Smooth muscle cell (in vitro differentiated cells): ENCODE measurements around the gene CLEC16A. TPM values are rescaled to one million over a fixed set of nuclear protein-coding genes. Genes with fewer than 3 reads are reported as not detected.
A peak's percentile ranks its signal among the peaks of the same experiment; 100 is the strongest.

Experiments used
- DNase-seq: peaks from one replicate; lab custom pipeline; 2025; ENCODE audit not compliant: unreplicated experiment; lab: John Stamatoyannopoulos, UW
- H2AFZ ChIP-seq: fragments of 200-600 bp; sonication (generic); 2 replicates; pipeline ENCODE4 v1.6.0; 2016; ENCODE audit warnings: antibody characterized with exemption, low read depth, mild to moderate bottlenecking
- H3F3A ChIP-seq: fragments of 200-600 bp; sonication (generic); 2 replicates; pipeline ENCODE4 v1.6.0; 2017; ENCODE audit warnings: antibody characterized with exemption, low read depth
- H3K27ac ChIP-seq: fragments of 200-600 bp; sonication (generic); 2 replicates; pipeline ENCODE4 v1.5.1; 2016; ENCODE audit warnings: low read depth, mild to moderate bottlenecking
- H3K27me3 ChIP-seq: fragments of 200-600 bp; sonication (generic); 2 replicates; pipeline ENCODE4 v1.6.1; 2016; ENCODE audit warnings: low read depth, mild to moderate bottlenecking
- H3K36me3 ChIP-seq: fragments of 200-600 bp; sonication (generic); 2 replicates; pipeline ENCODE4 v1.5.1; 2016; ENCODE audit warnings: low read depth
- H3K4me1 ChIP-seq: fragments of 200-600 bp; sonication (generic); 2 replicates; pipeline ENCODE4 v1.5.1; 2016; ENCODE audit warnings: low read depth
- H3K4me2 ChIP-seq: fragments of 200-600 bp; sonication (generic); 2 replicates; pipeline ENCODE4 v1.6.0; 2016; ENCODE audit warnings: mild to moderate bottlenecking
- H3K4me3 ChIP-seq: fragments of 200-600 bp; sonication (generic); 2 replicates; pipeline ENCODE4 v1.5.1; 2016; ENCODE audit warnings: mild to moderate bottlenecking
- H3K79me2 ChIP-seq: fragments of 200-600 bp; sonication (generic); 2 replicates; pipeline ENCODE4 v1.6.0; 2016; ENCODE audit warnings: low read depth, mild to moderate bottlenecking
- H3K9ac ChIP-seq: fragments of 200-600 bp; sonication (generic); 2 replicates; pipeline ENCODE4 v1.6.0; 2016; ENCODE audit warnings: low read depth
- H3K9me3 ChIP-seq: fragments of 200-600 bp; sonication (generic); replicated peaks from 2 replicates; pipeline ENCODE4 v1.5.1; 2016; ENCODE audit warnings: low read depth
- H4K20me1 ChIP-seq: fragments of 200-600 bp; sonication (generic); 2 replicates; pipeline ENCODE4 v1.6.0; 2016; ENCODE audit warnings: low read depth
- CTCF ChIP-seq: fragments of 200-600 bp; sonication (generic); IDR thresholded peaks from 2 replicates; pipeline ENCODE4 v1.5.1; 2017; ENCODE audit warnings: borderline replicate concordance, mild to moderate bottlenecking, antibody characterized with exemption; ENCODE audit not compliant: insufficient read depth, poor library complexity, severe bottlenecking
- WGBS: methylation state at CpG from one replicate; pipeline ENCODE4 v1.1.7; 2016; ENCODE audit warnings: low lambda C conversion rate; 5-methylcytosine and 5-hydroxymethylcytosine counted together
- polyA plus RNA-seq: library from polyadenylated mRNA; unstranded; fragments of >200 nt; fragmentation: Nextera tagmentation; extraction: Ambion mirVana; gene quantifications from 2 replicates; pipeline ENCODE4 v1.2.1, GENCODE V29; 2016
- total RNA-seq: library from RNA; depleted of rRNA; stranded (reverse); fragments of >200 nt; gene quantifications from 2 replicates; pipeline ENCODE4 v1.2.3, GENCODE V29; 2014

The CLEC16A gene
- total and polyA plus RNA-seq, 2 experiments from 2014 or later: 12.6 to 16.2 TPM

- Histone ChIP-seq H3K27me3 (no peaks in the 10 kb centered on the region), H3K79me2 (peaks cover 3% of the 10 kb centered on the region), H3F3A (peaks cover 11% of the 10 kb centered on the region), H2AFZ (no peak overlapping the region), H3K4me3 (no peak overlapping the region), H4K20me1 (peaks cover 33% of the 10 kb centered on the region), H3K9me3 (no peaks in the 10 kb centered on the region), H3K4me2 (no peak overlapping the region), H3K27ac (no peak overlapping the region), H3K4me1 (peaks cover 8% of the 10 kb centered on the region), H3K9ac (no peak overlapping the region), H3K36me3 (no peaks in the 10 kb centered on the region)
- 87% methylated on average over 1 of the region's 1 CpG for WGBS
- TF ChIP-seq CTCF: no peak
- no peak for DNase-seq
Measured at GRCh38 chr16:10969615-10970014, 25.3 kb downstream of the CLEC16A start.

GRCh38 chr16:10970065-10970464, 25.7 kb downstream of the CLEC16A start:
- Histone ChIP-seq H4K20me1 (peaks cover 29% of the 10 kb centered on the region), H3K4me2 (no peak overlapping the region), H3F3A (peaks cover 11% of the 10 kb centered on the region), H3K27me3 (no peaks in the 10 kb centered on the region), H3K27ac (no peak overlapping the region), H3K4me1 (peaks cover 8% of the 10 kb centered on the region), H3K9me3 (no peaks in the 10 kb centered on the region), H3K79me2 (peaks cover 3% of the 10 kb centered on the region), H3K9ac (no peak overlapping the region), H2AFZ (no peak overlapping the region), H3K36me3 (no peaks in the 10 kb centered on the region), H3K4me3 (no peak overlapping the region)
- no peak for TF ChIP-seq CTCF
- DNase-seq: no peak
- WGBS: 89% methylated on average over 2 of the region's 2 CpGs

- no peak overlapping the region for H3K27ac ChIP-seq
- peaks cover 13% of the 10 kb centered on the region for H3F3A ChIP-seq
- no peak overlapping the region for H3K4me3 ChIP-seq
- H4K20me1 ChIP-seq: peaks cover 17% of the 10 kb centered on the region
- no peak overlapping the region for H2AFZ ChIP-seq
- H3K79me2 ChIP-seq: peaks cover 3% of the 10 kb centered on the region
- H3K36me3 ChIP-seq: no peaks in the 10 kb centered on the region
- DNase-seq: peak; percentile 9
- 6% methylated on average over 3 of the region's 3 CpGs for WGBS
- no peaks in the 10 kb centered on the region for H3K9me3 ChIP-seq
- H3K4me1 ChIP-seq: peaks cover 8% of the 10 kb centered on the region
- H3K4me2 ChIP-seq: peak overlapping the region; percentile 1
- no peaks in the 10 kb centered on the region for H3K27me3 ChIP-seq
- no peak overlapping the region for H3K9ac ChIP-seq
- peak; percentile 77 for TF ChIP-seq CTCF
Measured at GRCh38 chr16:10971560-10971961, 27.2 kb downstream of the CLEC16A start.

- Histone ChIP-seq H3K36me3 (no peaks in the 10 kb centered on the region), H3K27me3 (no peaks in the 10 kb centered on the region), H3K4me2 (peak overlapping the region; percentile 1), H3K4me1 (peaks cover 8% of the 10 kb centered on the region), H3K79me2 (peaks cover 3% of the 10 kb centered on the region), H3K27ac (peak overlapping the region; percentile 21), H3K9ac (no peak overlapping the region), H4K20me1 (peaks cover 17% of the 10 kb centered on the region), H3K9me3 (no peaks in the 10 kb centered on the region), H3F3A (peaks cover 13% of the 10 kb centered on the region), H3K4me3 (no peak overlapping the region), H2AFZ (no peak overlapping the region)
- DNase-seq: no peak
- WGBS: 62% methylated on average over 4 of the region's 4 CpGs
- no peak for TF ChIP-seq CTCF
Measured at GRCh38 chr16:10972108-10972818, 27.9 kb downstream of the CLEC16A start.
